A549 treated with CORT108297 at 1 μM for 4 hours (cell line): ENCODE data around the gene FUBP1. TPM values are rescaled to one million over a fixed set of nuclear protein-coding genes. Genes with fewer than 3 reads are reported as not detected.

Experiments used
- total RNA-seq: library from RNA; stranded (reverse); fragments of 200-300 nt; extraction: Qiagen RNA extraction; gene quantifications from 5 replicates; pipeline ENCODE4 v1.2.3, GENCODE V29; 2022

FUBP1 gene
- 93.5 to 139 TPM (median 112 TPM) in 5 replicates for total RNA-seq

GRCh38 chr1:77978969-77979876 is at the start of gene FUBP1:
FUBP1 (minus strand) TSS chr1:77979072; CDS start chr1:77979004, 68 bp downstream.

GRCh38 chr1:78004719-78005447 is 26.0 kb upstream of the FUBP1 start, which contains the start of gene DNAJB4:
DNAJB4 (plus strand) TSS chr1:78004939; CDS start chr1:78005111, 172 bp downstream.

Other genes starting within 250 kb of the FUBP1 start
- 16.1 to 20.5 TPM (median 18.3 TPM) in 5 replicates for gene USP33, start 219.2 kb downstream of the FUBP1 start, total RNA-seq
- 4.6 to 7.7 TPM (median 6.3 TPM) in 5 replicates for gene MIGA1, start 199.4 kb downstream of the FUBP1 start, total RNA-seq
- gene NEXN, start 90.4 kb downstream of the FUBP1 start, total RNA-seq: 4.5 to 8.5 TPM (median 5.4 TPM) in 5 replicates
- gene DNAJB4, start 25.9 kb upstream of the FUBP1 start, total RNA-seq: 33.1 to 60.2 TPM (median 37.7 TPM) in 5 replicates
- 0.02 to 0.05 TPM (median 0.03 TPM) in 4 of 5 replicates, not detected in the other for gene GIPC2, start 66.9 kb upstream of the FUBP1 start, total RNA-seq